T-helper 2 cell treated with Interferon-gamma antibody and Interleukin-4, amounts not matched to agents 100 ng/mL and 5 ng/mL, for 36 hours (primary cell): ENCODE measurements around the gene CTSV. TPM values are rescaled to one million over a fixed set of nuclear protein-coding genes. Genes with fewer than 3 reads are reported as not detected.
"Not testable (repeated sequence)": the region's sequence is repeated elsewhere in the genome, so short reads cannot be mapped to it uniquely, and the experiment has no call there.

ENCODE experiments used
- intact Hi-C: fragments of 100-400 bp; cut with micrococcal nuclease; formaldehyde crosslinking; loops from one replicate; pipeline ENCODE4 v1.15.1; 2023
- total RNA-seq: library from RNA; stranded (reverse); gene quantifications from 2 replicates; pipeline ENCODE4 v1.2.3, GENCODE V29; 2022

Gene CTSV
- total RNA-seq, 1 donor from 2014 or later, result 0.27 TPM

- intact Hi-C loops, result no loop called here
These were observed 6.4 kb upstream of the CTSV start for GRCh38 chr9:97045300-97045699.

GRCh38 chr9:97041898-97042297 is 3.0 kb upstream of the CTSV start:
- intact Hi-C loops, result no loop called here

- intact Hi-C loops, result loop anchor here (1.0 to 10.0 kb wide), 2 partner anchors 26 to 625 kb away; partner anchors contain the start of gene ZNF367
These were observed 545 bp upstream of the CTSV start for GRCh38 chr9:97039514-97039860.

- intact Hi-C loops, result not testable (repeated sequence)
These were observed 15.4 kb downstream of the CTSV start for GRCh38 chr9:97023505-97023904.

GRCh38 chr9:97013151-97014132 is 25.5 kb downstream of the CTSV start:
- intact Hi-C loops, result loop anchor here (1.0 kb wide), 1 partner anchor 26 kb away; the partner anchor contains the start of gene CTSV

- intact Hi-C loops, result loop anchor here (1.0 kb wide), 1 partner anchor 27 kb away; the partner anchor contains the start of gene CTSV
These were observed 26.3 kb downstream of the CTSV start for GRCh38 chr9:97012617-97013016.

- intact Hi-C loops, result not testable (repeated sequence)
These were observed 36.7 kb downstream of the CTSV start for GRCh38 chr9:97002195-97002594.

GRCh38 chr9:97001338-97001737 is 37.6 kb downstream of the CTSV start:
- intact Hi-C loops, result not testable (repeated sequence)

GRCh38 chr9:97000139-97000787 is 38.7 kb downstream of the CTSV start:
- intact Hi-C loops, result not testable (repeated sequence)

GRCh38 chr9:96999733-97000132 is 39.2 kb downstream of the CTSV start:
- intact Hi-C loops, result not testable (repeated sequence)

- intact Hi-C loops, result not testable (repeated sequence)
These were observed 41.8 kb downstream of the CTSV start for GRCh38 chr9:96997009-96997701.

GRCh38 chr9:96994531-96995016 is 44.4 kb downstream of the CTSV start:
- intact Hi-C loops, result not testable (repeated sequence)

GRCh38 chr9:96992303-96992702 is 46.6 kb downstream of the CTSV start:
- intact Hi-C loops, result not testable (repeated sequence)

- intact Hi-C loops, result not testable (repeated sequence)
These were observed 49.1 kb downstream of the CTSV start for GRCh38 chr9:96989747-96990318.

GRCh38 chr9:96984887-96985286 is 54.1 kb downstream of the CTSV start:
- intact Hi-C loops, result not testable (repeated sequence)

- intact Hi-C loops, result not testable (repeated sequence)
These were observed 54.8 kb downstream of the CTSV start for GRCh38 chr9:96984139-96984538.

- intact Hi-C loops, result not testable (repeated sequence)
These were observed 55.3 kb downstream of the CTSV start for GRCh38 chr9:96983496-96984122.
